ENCODE results near the gene AQP12B.

DNA sequence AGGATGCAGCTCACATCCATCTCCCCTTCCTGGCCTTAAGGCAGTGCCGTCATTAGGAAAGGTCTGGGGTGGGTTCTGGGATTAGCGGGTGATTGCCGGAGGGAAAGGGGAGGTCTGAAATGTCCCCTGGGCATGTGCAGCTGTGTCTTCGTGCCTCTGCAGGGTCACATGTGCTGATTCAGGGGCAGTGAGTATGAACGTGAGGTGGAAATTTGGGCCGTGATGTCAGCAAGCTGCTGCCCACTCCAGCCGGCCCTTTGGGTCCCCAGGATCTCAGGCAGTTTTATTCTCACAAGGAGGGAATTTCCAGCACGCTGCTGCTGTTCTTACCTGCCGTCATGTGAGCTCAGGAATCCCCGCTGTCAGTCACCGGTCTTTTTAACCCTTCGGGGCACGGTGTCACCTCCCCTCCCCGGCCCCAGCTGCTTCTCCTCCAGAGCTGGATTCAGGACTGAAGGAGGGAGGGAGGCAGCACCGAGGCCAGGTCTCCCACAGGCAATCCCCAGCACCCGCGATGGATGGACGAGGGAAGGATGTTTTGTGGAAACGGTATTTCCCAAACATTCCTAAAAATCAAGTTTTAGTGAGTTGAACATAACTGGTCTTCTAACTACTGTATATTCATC is 33.9 kb downstream of the AQP12B start:
- TF ChIP-seq POLR2A (IDR thresholded peaks at IDR 0.05; ENCODE audit: low read depth, low read length) (no peak), POLR2AphosphoS5 (IDR thresholded peaks at IDR 0.05; ENCODE audit: low read depth, low read length) (no peak)
